Spleen (tissue), 11 donors: ENCODE measurements around the gene CAMK2B. TPM values are rescaled to one million over a fixed set of nuclear protein-coding genes. Genes with fewer than 3 reads are reported as not detected.

Source experiments
- DNase-seq: peaks from one replicate; pipeline ENCODE4 v3.0.0-alpha.2; 2020
- H3K27ac ChIP-seq, 8 donors: fragments of 200-600 bp; sonication (generic) in 7 of 8; 1 replicate in 4 of 8; 2 replicates in 4 of 8; pipeline versions ENCODE4 v1.5.0 to v1.8.0; 2016 to 2021; ENCODE audit warnings: inconsistent platforms in 4 of 8, mild to moderate bottlenecking in 4 of 8, moderate library complexity in 1 of 8
- H3K27me3 ChIP-seq, 7 donors: fragments of 200-600 bp; sonication (generic) in 6 of 7; replicated peaks in 1 of 7; 1 replicate in 4 of 7; 2 replicates in 3 of 7; pipeline versions ENCODE4 v1.5.0 to v1.8.0; 2016 to 2021; ENCODE audit warnings: inconsistent platforms in 3 of 7, mild to moderate bottlenecking in 1 of 7
- H3K36me3 ChIP-seq, 6 donors: fragments of 200-600 bp; sonication (generic) in 5 of 6; 1 replicate in 4 of 6; 2 replicates in 2 of 6; pipeline versions ENCODE4 v1.5.0 to v1.8.0; 2016 to 2021; ENCODE audit warnings: inconsistent platforms in 2 of 6
- H3K4me1 ChIP-seq, 6 donors: fragments of 200-600 bp; sonication (generic) in 5 of 6; 1 replicate in 3 of 6; 2 replicates in 3 of 6; pipeline versions ENCODE4 v1.5.0 to v1.8.0; 2016 to 2021; ENCODE audit warnings: inconsistent platforms in 3 of 6
- H3K4me3 ChIP-seq, 8 donors: fragments of 200-600 bp; sonication (generic) in 7 of 8; 1 replicate in 4 of 8; 2 replicates in 4 of 8; pipeline versions ENCODE4 v1.5.0 to v1.8.0; 2016 to 2021; ENCODE audit warnings: inconsistent platforms in 4 of 8, mild to moderate bottlenecking in 4 of 8, moderate library complexity in 2 of 8
- H3K9me3 ChIP-seq, 8 donors: fragments of 200-600 bp; sonication (generic) in 7 of 8; 1 replicate in 4 of 8; 2 replicates in 4 of 8; pipeline versions ENCODE4 v1.5.0 to v1.8.0; 2016 to 2021; ENCODE audit warnings: inconsistent platforms in 4 of 8
- CTCF ChIP-seq, 11 experiments: fragments of 200-600 bp in 7 of 11; fragments of 450-650 bp in 4 of 11; sonication (generic) in 4 of 11; IDR thresholded peaks in 8 of 11; conservative IDR thresholded peaks in 3 of 11; 1 replicate in 7 of 11; 2 replicates in 4 of 11; pipeline versions ENCODE4 v1.4.0 to v1.8.0; 2016 to 2021; ENCODE audit warnings: antibody characterized with exemption in 11 of 11, inconsistent platforms in 4 of 11, mild to moderate bottlenecking in 1 of 11
- POLR2A ChIP-seq, 3 donors: fragments of 450-650 bp; IDR thresholded peaks; one replicate each; pipeline ENCODE4 v1.5.1; 2017; ENCODE audit warnings: antibody characterized with exemption in 3 of 3, mild to moderate bottlenecking in 1 of 3
- POLR2AphosphoS5 ChIP-seq, 3 donors: sonication (generic); formaldehyde crosslinking; IDR thresholded peaks; one replicate each; pipeline ENCODE4 v1.5.1; 2017; ENCODE audit warnings: antibody characterized with exemption in 3 of 3
- WGBS, 5 donors: extraction: QIAGEN DNeasy Blood & Tissue Kit in 3 of 5; methylation state at CpG; one replicate each; pipeline versions ENCODE4 v1.1.5 to v1.1.7; 2013 to 2018; 5-methylcytosine and 5-hydroxymethylcytosine counted together
- intact Hi-C: fragments of 100-400 bp; cut with DNase I; formaldehyde crosslinking; loops from one replicate; pipeline ENCODE4 v1.15.0; 2023; ENCODE audit warnings: low total_unique reads
- polyA plus RNA-seq, 3 donors: library from polyadenylated mRNA; stranded (reverse); fragments of 200-250 nt; gene quantifications; one replicate each; pipeline ENCODE4 v1.2.1, GENCODE V29; 2013
- total RNA-seq, 7 donors: library from RNA; depleted of rRNA in 3 of 7; stranded (reverse); fragments of >200 nt in 3 of 7; fragmentation: NEBNext Ultra II Directional in 4 of 7; extraction: Animal tissue kit (Norgen Biotek cat#: 25700) in 4 of 7; gene quantifications; one replicate each; pipeline versions ENCODE4 v1.1.0 to v1.2.1, GENCODE V29; 2016 to 2021
- donor health status: healthy with polysubstance abuse.
- donor health status: DM: no; HTN: no; CAD: no; lungs with moderate emphysema.
- donor health status: DM: no; HTN: no; CAD: no.
- donor health status: Bipolar disorder and iron deficiency.
- donor health status: healthy.
- donor health status: DM: no; HTN: no; CAD: no.
- donor health status: DM: yes; HTN: yes; CAD: no.

The CAMK2B gene
- total and polyA plus RNA-seq, 10 donors = 0.20 to 2.9 (median 0.61) TPM; not detected in 2

GRCh38 chr7:44251269-44251668 is 74.1 kb downstream of the CAMK2B start:
- TF ChIP-seq POLR2AphosphoS5 (IDR thresholded peaks at IDR 0.05) = no peak
- TF ChIP-seq CTCF (IDR thresholded peaks at IDR 0.05 in 8 of 11, conservative IDR thresholded peaks at IDR 0.05 in 3 of 11) = no peak
- no peak for TF ChIP-seq POLR2A (IDR thresholded peaks at IDR 0.05)
- Histone ChIP-seq H3K9me3 (no peaks in the 10 kb centered on the region), H3K27ac (no peak overlapping the region), H3K4me3 (no peak overlapping the region), H3K4me1 (no peaks in the 10 kb centered on the region), H3K36me3 (no peaks in the 10 kb centered on the region), H3K27me3 (no peaks in the 10 kb centered on the region)
- WGBS, 5 donors = 85 to 94% (median 93%) methylated on average over 6 to 10 of the region's 10 CpGs
- intact Hi-C loops = no loop called here
- DNase-seq = no peak

- TF ChIP-seq CTCF (IDR thresholded peaks at IDR 0.05 in 8 of 11, conservative IDR thresholded peaks at IDR 0.05 in 3 of 11) (no peak), POLR2A (IDR thresholded peaks at IDR 0.05) (no peak), POLR2AphosphoS5 (IDR thresholded peaks at IDR 0.05) (no peak)
- Histone ChIP-seq H3K9me3 (no peaks in the 10 kb centered on the region), H3K36me3 (no peaks in the 10 kb centered on the region), H3K4me3 (no peak overlapping the region), H3K27ac (no peak overlapping the region), H3K4me1 (no peaks in the 10 kb centered on the region), H3K27me3 (no peaks in the 10 kb centered on the region)
- no peak for DNase-seq
- intact Hi-C loops = no loop called here
- WGBS, 5 donors = 82 to 90% (median 85%) methylated on average over 15 of the region's 15 CpGs
These were observed 75.7 kb downstream of the CAMK2B start for GRCh38 chr7:44249639-44250234.

GRCh38 chr7:44247868-44248651 is 77.3 kb downstream of the CAMK2B start:
- DNase-seq = no peak
- no peaks in the 10 kb centered on the region for H3K9me3 ChIP-seq
- 65 to 88% (median 80%) methylated on average over 4 to 10 of the region's 10 CpGs for WGBS, 5 donors
- H3K27ac ChIP-seq = no peak overlapping the region
- intact Hi-C loops = no loop called here
- H3K27me3 ChIP-seq = no peaks in the 10 kb centered on the region
- H3K4me1 ChIP-seq = no peaks in the 10 kb centered on the region
- TF ChIP-seq CTCF (IDR thresholded peaks at IDR 0.05 in 8 of 11, conservative IDR thresholded peaks at IDR 0.05 in 3 of 11) = no peak
- TF ChIP-seq POLR2AphosphoS5 (IDR thresholded peaks at IDR 0.05) = no peak
- TF ChIP-seq POLR2A (IDR thresholded peaks at IDR 0.05) = no peak
- H3K36me3 ChIP-seq = no peaks in the 10 kb centered on the region
- H3K4me3 ChIP-seq = no peak overlapping the region

- H3K9me3 ChIP-seq = no peaks in the 10 kb centered on the region
- no peaks in the 10 kb centered on the region for H3K27me3 ChIP-seq
- H3K4me1 ChIP-seq = peaks cover 0 to 2% (median under 1%) of the 10 kb centered on the region in 6 donors
- intact Hi-C loops = no loop called here
- no peak overlapping the region for H3K4me3 ChIP-seq
- H3K27ac ChIP-seq = no peak overlapping the region
- TF ChIP-seq CTCF (IDR thresholded peaks at IDR 0.05 in 8 of 11, conservative IDR thresholded peaks at IDR 0.05 in 3 of 11) (no peak), POLR2A (IDR thresholded peaks at IDR 0.05) (no peak), POLR2AphosphoS5 (IDR thresholded peaks at IDR 0.05) (no peak)
- WGBS, 5 donors = 90 to 95% (median 95%) methylated on average over 7 of the region's 7 CpGs
- H3K36me3 ChIP-seq = no peaks in the 10 kb centered on the region
- no peak for DNase-seq
These were observed 78.8 kb downstream of the CAMK2B start for GRCh38 chr7:44246396-44247113.
